Keratinocyte (primary cell): ENCODE results near the gene EFNB2. TPM values are rescaled to one million over a fixed set of nuclear protein-coding genes. Genes with fewer than 3 reads are reported as not detected.

Source experiments
- DNase-seq: peaks from one replicate; pipeline ENCODE4 v3.0.0-alpha.2; 2011; ENCODE audit warnings: low read depth, missing footprints, low spot score
- FAIRE-seq: peaks from 2 replicates; lab custom pipeline; 2011; peaks lifted over from hg19 to GRCh38; lab: Jason Lieb, UNC
- H2AFZ ChIP-seq: 2 replicates; pipeline ENCODE4 v1.6.0; 2012; ENCODE audit warnings: low read length, control low read depth, inconsistent platforms; ENCODE audit not compliant: control insufficient read depth
- H3K27ac ChIP-seq: 2 replicates; pipeline ENCODE4 v1.5.1; 2011; ENCODE audit warnings: low read length; ENCODE audit not compliant: control insufficient read depth, insufficient read depth
- H3K27me3 ChIP-seq: 3 replicates; pipeline ENCODE4 v1.6.0; 2011; ENCODE audit warnings: low read length; ENCODE audit not compliant: control insufficient read depth, insufficient read depth; ENCODE audit errors: extremely low read depth
- H3K36me3 ChIP-seq, 2 experiments: 2 replicates in 1 of 2; 3 replicates in 1 of 2; pipeline ENCODE4 v1.5.1; 2011; ENCODE audit warnings: low read length in 2 of 2, mild to moderate bottlenecking in 1 of 2; ENCODE audit not compliant: control insufficient read depth in 2 of 2, insufficient read depth in 2 of 2; ENCODE audit errors: extremely low read depth in 1 of 2
- H3K4me1 ChIP-seq: 3 replicates; pipeline ENCODE4 v1.5.1; 2011; ENCODE audit warnings: low read length; ENCODE audit not compliant: control insufficient read depth, insufficient read depth; ENCODE audit errors: extremely low read depth
- H3K4me2 ChIP-seq: 3 replicates; pipeline ENCODE4 v1.6.0; 2011; ENCODE audit warnings: low read depth, low read length; ENCODE audit not compliant: control insufficient read depth, insufficient read depth; ENCODE audit errors: extremely low read depth
- H3K4me3 ChIP-seq, 3 experiments: fragments of 200-600 bp in 1 of 3; sonication (generic) in 1 of 3; 2 replicates in 2 of 3; 3 replicates in 1 of 3; pipeline ENCODE4 v1.5.1; 2011 to 2016; ENCODE audit warnings: low read length in 3 of 3, mild to moderate bottlenecking in 3 of 3, control low read depth in 2 of 3, inconsistent platforms in 1 of 3, low read depth in 1 of 3, mixed read lengths in 1 of 3, mixed run types in 1 of 3, moderate library complexity in 1 of 3; ENCODE audit not compliant: control insufficient read depth in 2 of 3, insufficient read depth in 2 of 3; ENCODE audit errors: extremely low read depth in 1 of 3
- H3K79me2 ChIP-seq: 2 replicates; pipeline ENCODE4 v1.6.0; 2012; ENCODE audit warnings: low read length; ENCODE audit not compliant: control insufficient read depth, insufficient read depth
- H3K9ac ChIP-seq: 3 replicates; pipeline ENCODE4 v1.6.0; 2011; ENCODE audit warnings: low read length; ENCODE audit not compliant: control insufficient read depth, insufficient read depth; ENCODE audit errors: extremely low read depth
- H3K9me1 ChIP-seq: 3 replicates; pipeline ENCODE4 v1.6.0; 2011; ENCODE audit warnings: low read length; ENCODE audit not compliant: control insufficient read depth, insufficient read depth; ENCODE audit errors: extremely low read depth
- H3K9me3 ChIP-seq: 2 replicates; pipeline ENCODE4 v1.5.1; 2012; ENCODE audit warnings: low read depth, low read length; ENCODE audit not compliant: control insufficient read depth
- H4K20me1 ChIP-seq: 3 replicates; pipeline ENCODE4 v1.6.0; 2011; ENCODE audit warnings: low read length; ENCODE audit not compliant: control insufficient read depth, insufficient read depth; ENCODE audit errors: extremely low read depth
- CTCF ChIP-seq, 3 experiments: IDR thresholded peaks in 1 of 3; conservative IDR thresholded peaks in 1 of 3; optimal IDR thresholded peaks in 1 of 3; 2 replicates in 2 of 3; 3 replicates in 1 of 3; pipeline versions ENCODE3 to v1.5.1; 2011; ENCODE audit warnings: low read length in 3 of 3, mild to moderate bottlenecking in 3 of 3, moderate library complexity in 2 of 3, control low read depth in 1 of 3, inconsistent platforms in 1 of 3; ENCODE audit not compliant: insufficient read depth in 2 of 3; ENCODE audit errors: extremely low read depth in 1 of 3
- EZH2 ChIP-seq: IDR thresholded peaks from one replicate; pipeline ENCODE4 v1.6.1; 2012; ENCODE audit warnings: inconsistent platforms, mild to moderate bottlenecking, low read length, moderate library complexity
- dilution Hi-C: fragments of 300-500 bp; cut with MboI; formaldehyde crosslinking; loops from one replicate; pipeline ENCODE4 v1.7.0; 2020; ENCODE audit warnings: low sequenced_read_pairs; ENCODE audit not compliant: extremely low pct_ligation_motif_present
- polyA plus RNA-seq, 5 experiments: library from polyadenylated mRNA; depleted of rRNA in 3 of 5; stranded (reverse) in 3 of 5; stranded (forward) in 1 of 5; unstranded in 1 of 5; fragments of >200 nt; gene quantifications; 1 replicate in 1 of 5; 2 replicates in 3 of 5; 3 replicates in 1 of 5; pipeline versions ENCODE4 v1.2.1 to v1.2.3, GENCODE V29; 2011 to 2012; ENCODE audit warnings: missing spikeins in 2 of 5, low read depth in 1 of 5, low replicate concordance in 1 of 5

The EFNB2 gene
- polyA plus RNA-seq, 1 donor (not counting 4 experiments of a cell fraction or from before 2014, with no cell fraction given) = 38.9 TPM

GRCh38 chr13:106500445-106500844 is 35.0 kb downstream of the EFNB2 start:
- Histone ChIP-seq H3K9ac (no peak overlapping the region), H3K4me2 (no peak overlapping the region), H2AFZ (no peak overlapping the region), H3K36me3 (peaks cover 19 to 32% of the 10 kb centered on the region in 2 experiments), H3K4me3 (no peak overlapping the region), H3K27ac (peak overlapping the region; percentile 17), H4K20me1 (no peaks in the 10 kb centered on the region), H3K79me2 (peaks cover 94% of the 10 kb centered on the region), H3K4me1 (peaks cover 14% of the 10 kb centered on the region), H3K27me3 (no peaks in the 10 kb centered on the region), H3K9me3 (no peaks in the 10 kb centered on the region), H3K9me1 (peaks cover 7% of the 10 kb centered on the region)
- dilution Hi-C loops = no loop called here
- TF ChIP-seq EZH2 = no peak
- no peak for TF ChIP-seq CTCF (optimal IDR thresholded peaks at IDR 0.05 in 1 of 3, IDR thresholded peaks at IDR 0.05 in 1 of 3, conservative IDR thresholded peaks at IDR 0.05 in 1 of 3; ENCODE audit: extremely low read depth in 1 of 3, insufficient read depth in 2 of 3, low read length in 3 of 3)
- DNase-seq (no peak), FAIRE-seq (peak; percentile 52)

GRCh38 chr13:106499896-106500295 is 35.6 kb downstream of the EFNB2 start:
- DNase-seq (no peak), FAIRE-seq (no peak)
- Histone ChIP-seq H3K9me3 (no peaks in the 10 kb centered on the region), H3K4me2 (no peak overlapping the region), H3K4me3 (no peak overlapping the region), H3K27me3 (no peaks in the 10 kb centered on the region), H3K27ac (no peak overlapping the region), H3K9me1 (peaks cover 7% of the 10 kb centered on the region), H4K20me1 (no peaks in the 10 kb centered on the region), H3K36me3 (peaks cover 19 to 31% of the 10 kb centered on the region in 2 experiments), H3K9ac (no peak overlapping the region), H3K4me1 (peaks cover 14% of the 10 kb centered on the region), H2AFZ (no peak overlapping the region), H3K79me2 (peaks cover 92% of the 10 kb centered on the region)
- no peak for TF ChIP-seq CTCF (optimal IDR thresholded peaks at IDR 0.05 in 1 of 3, IDR thresholded peaks at IDR 0.05 in 1 of 3, conservative IDR thresholded peaks at IDR 0.05 in 1 of 3; ENCODE audit: extremely low read depth in 1 of 3, insufficient read depth in 2 of 3, low read length in 3 of 3)
- TF ChIP-seq EZH2 = no peak
- dilution Hi-C loops = no loop called here
